H1 (cell line): ENCODE measurements around the gene MELTF. TPM values are rescaled to one million over a fixed set of nuclear protein-coding genes. Genes with fewer than 3 reads are reported as not detected.

Experiments used
- CTCF ChIA-PET: fragments of 300-600 bp; sonication (Branson Sonifier 250); formaldehyde crosslinking; loops from one replicate; lab custom pipeline; 2021; ENCODE audit not compliant: partially characterized antibody; lab: Charles Lee
- POLR2A ChIA-PET: fragments of 300-600 bp; sonication (Branson Sonifier 250); formaldehyde crosslinking; loops from one replicate; lab custom pipeline; 2021; ENCODE audit warnings: inconsistent platforms; ENCODE audit not compliant: partially characterized antibody; lab: Charles Lee
- DNase-seq, 2 experiments: peaks; one replicate each; pipeline versions ENCODE4 v3.0.0 to v3.0.0-alpha.2; 2010 to 2022; ENCODE audit warnings: low spot score in 2 of 2, low read depth in 1 of 2, mixed read lengths in 1 of 2
- FAIRE-seq: peaks from 2 replicates; lab custom pipeline; 2011; peaks lifted over from hg19 to GRCh38; lab: Jason Lieb, UNC
- H2AFZ ChIP-seq: 2 replicates; pipeline ENCODE4 v1.8.1; 2012; ENCODE audit warnings: low read length, inconsistent platforms
- H2AK5ac ChIP-seq: 2 replicates; pipeline ENCODE4 v1.6.1; 2013; ENCODE audit warnings: low read depth, low read length
- H2BK120ac ChIP-seq: replicated peaks from 2 replicates; pipeline ENCODE3; 2013; ENCODE audit warnings: low read depth, low read length, inconsistent platforms
- H2BK12ac ChIP-seq: 2 replicates; pipeline ENCODE4 v1.6.1; 2013; ENCODE audit warnings: low read depth, low read length
- H2BK15ac ChIP-seq: 2 replicates; pipeline ENCODE4 v1.6.1; 2013; ENCODE audit warnings: low read length
- H2BK20ac ChIP-seq: 2 replicates; pipeline ENCODE4 v1.6.1; 2013; ENCODE audit warnings: low read length
- H2BK5ac ChIP-seq: 2 replicates; pipeline ENCODE4 v1.6.1; 2013; ENCODE audit warnings: low read depth, low read length
- H3K14ac ChIP-seq: 2 replicates; pipeline ENCODE4 v1.6.1; 2013; ENCODE audit warnings: inconsistent platforms; ENCODE audit not compliant: insufficient read length
- H3K18ac ChIP-seq: 2 replicates; pipeline ENCODE4 v1.6.1; 2013; ENCODE audit warnings: low read length; ENCODE audit errors: extremely low read depth
- H3K23ac ChIP-seq: 2 replicates; pipeline ENCODE4 v1.6.1; 2013; ENCODE audit warnings: inconsistent platforms; ENCODE audit not compliant: insufficient read length
- H3K23me2 ChIP-seq: 2 replicates; pipeline ENCODE4 v1.6.1; 2013; ENCODE audit warnings: low read depth, low read length
- H3K27ac ChIP-seq: 2 replicates; pipeline ENCODE4 v1.6.1; 2011; ENCODE audit warnings: low read depth, low read length, inconsistent platforms
- H3K27me3 ChIP-seq, 4 experiments: replicated peaks in 1 of 4; 1 replicate in 1 of 4; 2 replicates in 3 of 4; pipeline versions ENCODE4 v1.6.1 to v1.8.1; 2011 to 2013; ENCODE audit warnings: low read length in 3 of 4, mild to moderate bottlenecking in 3 of 4, inconsistent platforms in 2 of 4, mixed read lengths in 2 of 4, moderate library complexity in 1 of 4; ENCODE audit not compliant: control insufficient read depth in 3 of 4, insufficient read depth in 3 of 4; ENCODE audit errors: extremely low read depth in 1 of 4
- H3K36me3 ChIP-seq, 4 experiments: 2 replicates each; pipeline versions ENCODE4 v1.6.1 to v1.8.1; 2011 to 2013; ENCODE audit warnings: mild to moderate bottlenecking in 4 of 4, low read length in 3 of 4, moderate library complexity in 2 of 4, control low read depth in 1 of 4, inconsistent platforms in 1 of 4; ENCODE audit not compliant: insufficient read depth in 4 of 4, control insufficient read depth in 2 of 4
- H3K4ac ChIP-seq: replicated peaks from 2 replicates; pipeline ENCODE3; 2013; ENCODE audit warnings: low read length, low read depth, mixed read lengths, inconsistent platforms; ENCODE audit not compliant: insufficient read length
- H3K4me1 ChIP-seq, 4 experiments: replicated peaks in 1 of 4; 1 replicate in 1 of 4; 2 replicates in 3 of 4; pipeline versions ENCODE4 v1.6.1 to v1.8.1; 2011 to 2013; ENCODE audit warnings: low read length in 3 of 4, inconsistent platforms in 2 of 4, mixed read lengths in 1 of 4; ENCODE audit not compliant: insufficient read depth in 4 of 4, control insufficient read depth in 3 of 4
- H3K4me2 ChIP-seq, 2 experiments: 2 replicates each; pipeline versions ENCODE4 v1.6.1 to v1.8.1; 2011 to 2013; ENCODE audit warnings: low read depth in 2 of 2, low read length in 2 of 2, control low read depth in 1 of 2, inconsistent platforms in 1 of 2, mild to moderate bottlenecking in 1 of 2; ENCODE audit not compliant: insufficient read depth in 1 of 2
- H3K4me3 ChIP-seq, 4 experiments: fragments of 200-600, 300-600 bp in 1 of 4; sonication (generic), shearing (Covaris generic), sonication (Bioruptor Twin) in 1 of 4; 2 replicates each; pipeline versions ENCODE4 v1.5.1 to v1.8.1; 2011 to 2016; ENCODE audit warnings: low read length in 4 of 4, low read depth in 3 of 4, control low read depth in 2 of 4, inconsistent platforms in 2 of 4, mild to moderate bottlenecking in 2 of 4, mixed read lengths in 1 of 4, moderate library complexity in 1 of 4; ENCODE audit not compliant: insufficient read depth in 2 of 4; ENCODE audit errors: extremely low read depth in 1 of 4
- H3K56ac ChIP-seq: replicated peaks from 2 replicates; pipeline ENCODE3; 2013; ENCODE audit warnings: low read depth, mild to moderate bottlenecking, mixed read lengths, low read length, inconsistent platforms; ENCODE audit not compliant: insufficient read length
- H3K79me1 ChIP-seq: 2 replicates; pipeline ENCODE4 v1.6.1; 2013; ENCODE audit warnings: low read depth, low read length, control low read depth
- H3K79me2 ChIP-seq, 2 experiments: 2 replicates each; pipeline versions ENCODE4 v1.6.1 to v1.8.1; 2012 to 2013; ENCODE audit warnings: low read length in 2 of 2, mild to moderate bottlenecking in 2 of 2, inconsistent platforms in 1 of 2; ENCODE audit not compliant: insufficient read depth in 2 of 2, control insufficient read depth in 1 of 2
- H3K9ac ChIP-seq, 4 experiments: replicated peaks in 1 of 4; 1 replicate in 1 of 4; 2 replicates in 3 of 4; pipeline versions ENCODE4 v1.6.1 to v1.8.1; 2011 to 2013; ENCODE audit warnings: low read depth in 3 of 4, low read length in 3 of 4, control low read depth in 2 of 4, mild to moderate bottlenecking in 2 of 4, moderate library complexity in 2 of 4, inconsistent platforms in 1 of 4; ENCODE audit errors: extremely low read depth in 1 of 4
- H3K9me3 ChIP-seq, 2 experiments: 2 replicates each; pipeline versions ENCODE4 v1.6.1 to v1.8.1; 2012 to 2013; ENCODE audit warnings: mild to moderate bottlenecking in 2 of 2, moderate library complexity in 2 of 2, control low read depth in 1 of 2, inconsistent platforms in 1 of 2, low read depth in 1 of 2, low read length in 1 of 2, mixed read lengths in 1 of 2; ENCODE audit not compliant: insufficient read depth in 2 of 2
- H4K20me1 ChIP-seq, 2 experiments: replicated peaks in 1 of 2; 2 replicates each; pipeline versions ENCODE3 to v1.8.1; 2011 to 2013; ENCODE audit warnings: inconsistent platforms in 2 of 2, low read length in 2 of 2, mild to moderate bottlenecking in 1 of 2; ENCODE audit not compliant: insufficient read depth in 2 of 2, control insufficient read depth in 1 of 2
- H4K5ac ChIP-seq: 2 replicates; pipeline ENCODE4 v1.6.1; 2013; ENCODE audit warnings: low read length, low read depth, mixed read lengths, inconsistent platforms; ENCODE audit not compliant: insufficient read length
- H4K8ac ChIP-seq: 2 replicates; pipeline ENCODE4 v1.8.0; 2013; ENCODE audit warnings: mild to moderate bottlenecking, moderate library complexity, low read length, inconsistent platforms; ENCODE audit not compliant: insufficient read depth; ENCODE audit errors: extremely low read depth
- H4K91ac ChIP-seq: replicated peaks from 2 replicates; pipeline ENCODE3; 2013; ENCODE audit warnings: low read length, mixed read lengths, inconsistent platforms; ENCODE audit not compliant: insufficient read length
- ATF2 ChIP-seq: IDR thresholded peaks from 2 replicates; pipeline ENCODE4 v1.6.1; 2012; ENCODE audit warnings: low read length, inconsistent platforms
- EZH2 ChIP-seq: fragments of 200-600 bp; sonication (generic); IDR thresholded peaks from 2 replicates; pipeline ENCODE4 v1.7.1; 2012; ENCODE audit warnings: low read depth, mild to moderate bottlenecking, moderate library complexity, low read length, inconsistent platforms; ENCODE audit not compliant: severe bottlenecking
- GABPA ChIP-seq: IDR thresholded peaks from 2 replicates; pipeline ENCODE4 v1.6.1; 2011; ENCODE audit warnings: mild to moderate bottlenecking, low read length, moderate library complexity, borderline replicate concordance; ENCODE audit not compliant: insufficient read depth
- KDM4A ChIP-seq: IDR thresholded peaks from one replicate; pipeline ENCODE4 v1.7.1; 2012; ENCODE audit warnings: low read depth, mild to moderate bottlenecking, moderate library complexity, low read length, inconsistent platforms; ENCODE audit not compliant: severe bottlenecking
- RAD21 ChIP-seq, 2 experiments: IDR thresholded peaks in 1 of 2; conservative IDR thresholded peaks in 1 of 2; 2 replicates each; pipeline ENCODE4 v1.6.1; 2011; ENCODE audit warnings: low read depth in 2 of 2, low read length in 2 of 2, improper control_type of control experiment in 1 of 2, inconsistent platforms in 1 of 2, mild to moderate bottlenecking in 1 of 2, moderate library complexity in 1 of 2
- SUZ12 ChIP-seq: fragments of 200-600 bp; sonication (generic); IDR thresholded peaks from 2 replicates; pipeline ENCODE4 v1.6.1; 2012; ENCODE audit warnings: mild to moderate bottlenecking, inconsistent platforms, low read length, moderate library complexity, mixed read lengths
- TAF1 ChIP-seq: IDR thresholded peaks from 2 replicates; pipeline ENCODE4 v1.6.1; 2011; ENCODE audit warnings: mild to moderate bottlenecking, low read depth, low read length
- WGBS, 2 experiments: shearing (Covaris generic) in 1 of 2; methylation state at CpG; one replicate each; pipeline versions ENCODE4 v1.1.6 to v1.1.7; 2013 to 2015; ENCODE audit warnings: low lambda C conversion rate in 2 of 2, mixed read lengths in 2 of 2, inconsistent platforms in 1 of 2, low coverage in 1 of 2, missing lambda C conversion rate in 1 of 2; ENCODE audit not compliant: insufficient replicate concordance in 2 of 2, insufficient coverage in 1 of 2, insufficient read length in 1 of 2; ENCODE audit errors: extremely low coverage in 1 of 2, missing lambda C conversion rate in 1 of 2; 5-methylcytosine and 5-hydroxymethylcytosine counted together
- polyA plus RNA-seq, 7 experiments: library from polyadenylated mRNA; depleted of rRNA in 3 of 7; stranded (reverse) in 5 of 7; unstranded in 2 of 7; fragments of >200 nt in 5 of 7; fragments of 200-250 nt in 2 of 7; gene quantifications; 1 replicate in 5 of 7; 2 replicates in 1 of 7; 4 replicates in 1 of 7; pipeline versions ENCODE4 v1.2.1 to v1.2.3, GENCODE V29; 2011 to 2013; ENCODE audit warnings: missing spikeins in 2 of 7, mixed read lengths in 2 of 7
- total RNA-seq: library from RNA; stranded (reverse); fragmentation: NEBNext Ultra II Directional; extraction: Animal tissue kit (Norgen Biotek cat#: 25700); gene quantifications from 2 replicates; pipeline ENCODE4 v1.2.1, GENCODE V29; 2021

Gene MELTF
- total and polyA plus RNA-seq, 2 of the 8 experiments (the other 6 are each of a cell fraction or from before 2014, with no cell fraction given): 1.7 to 3.5 TPM

GRCh38 chr3:197003461-197004385, 25.9 kb downstream of the MELTF start:
- peak overlapping the region; percentile 25 to 79 (median 40) for H3K4me3 ChIP-seq

More at GRCh38 chr3:197003461-197004385, 25.9 kb downstream of the MELTF start:
- Histone ChIP-seq H3K27me3 (peaks cover 0 to 17% (median 17%) of the 10 kb centered on the region in 4 experiments; a peak in 6 of 7 replicates), H4K5ac (no peak overlapping the region), H2BK12ac (0 out of 2 replicates have a peak overlapping the region, but pooled peaks have one; percentile 23), H4K20me1 (no peaks in the 10 kb centered on the region), H2BK5ac (no peak overlapping the region), H3K9ac (peak overlapping the region in 2 of 4 experiments; percentile 57 to 58; a peak in 4 of 7 replicates), H2BK15ac (peak overlapping the region; percentile 53; the same call in 1 of the 2 replicates), H3K23me2 (peaks cover 6% of the 10 kb centered on the region), H3K18ac (peak overlapping the region; percentile 60), H2BK20ac (no peak overlapping the region; the same call in 1 of the 2 replicates), H3K4me1 (peaks cover 3 to 10% (median 6%) of the 10 kb centered on the region in 4 experiments), H3K56ac (no peak overlapping the region), H3K79me2 (no peaks in the 10 kb centered on the region), H3K79me1 (no peaks in the 10 kb centered on the region), H3K27ac (no peak overlapping the region), H4K8ac (peak overlapping the region; percentile 82; the same call in 1 of the 2 replicates), H2AFZ (no peak overlapping the region), H4K91ac (peak overlapping the region; percentile 20), H2BK120ac (no peak overlapping the region), H3K9me3 (no peaks in the 10 kb centered on the region), H2AK5ac (no peak overlapping the region), H3K23ac (no peak overlapping the region), H3K14ac (no peak overlapping the region), H3K4me2 (peak overlapping the region; percentile 77 to 82), H3K4ac (peak overlapping the region; percentile 36), H3K36me3 (no peaks in the 10 kb centered on the region)
- ChIA-PET CTCF (interaction anchor here (0.8 to 19.7 kb wide), 8 partner anchors 8 to 506 kb away, joined by 3 to 245 read pairs (median 3); partner anchors contain the start of gene MELTF), POLR2A (interaction anchor here (0.6 to 1.2 kb wide), 4 partner anchors 9 to 17 kb away, joined by 3 to 5 read pairs (median 4); no protein-coding TSS in a partner anchor)
- no peak for FAIRE-seq
- DNase-seq: no peak
- 32% methylated on average over 24 of the region's 61 CpGs; no CpG with 5 or more reads in 1 of the 2 experiments for WGBS, 2 experiments
- TF ChIP-seq GABPA (no peak), SUZ12 (peak; percentile 23; the same call in 1 of the 2 replicates), TAF1 (peak; percentile 34; the same call in 1 of the 2 replicates), RAD21 (IDR thresholded peaks at IDR 0.05 in 1 of 2, conservative IDR thresholded peaks at IDR 0.05 in 1 of 2; ENCODE audit: low read depth in 2 of 2, low read length in 2 of 2) (peak in 1 of 2 experiments; percentile 1; a peak in 1 of 4 replicates), EZH2 (peak; percentile 39), ATF2 (no peak), KDM4A (peak; percentile 66)
